ENCODE measurements around the gene C19orf85.

- TF ChIP-seq CTCF (IDR thresholded peaks at IDR 0.05): no peak
- TF ChIP-seq POLR2A (IDR thresholded peaks at IDR 0.05): no peak
Measured at GRCh38 chr19:55441692-55442321, 22.7 kb downstream of the C19orf85 start.

Data from heart left ventricle (tissue), 13 donors.